Measurements from ENCODE around the gene E2F4. TPM values are rescaled to one million over a fixed set of nuclear protein-coding genes. Genes with fewer than 3 reads are reported as not detected.

E2F4 gene
- total and polyA plus RNA-seq, 2 donors (not counting 1 experiment from before 2014, with no cell fraction given), result 42.4 to 59.9 TPM

- Histone ChIP-seq H3K9ac (ENCODE audit: insufficient read depth, low read length) (no peak overlapping the region), H4K20me1 (ENCODE audit: control insufficient read depth, extremely low read depth, insufficient read depth, low read length) (no peaks in the 10 kb centered on the region), H3K27ac (ENCODE audit: insufficient read depth, low read length) (no peak overlapping the region), H3K4me2 (ENCODE audit: extremely low read depth, insufficient read depth, low read length) (no peak overlapping the region), H3K27me3 (ENCODE audit: control insufficient read depth, insufficient read depth, low read length) (no peaks in the 10 kb centered on the region), H3K4me3 (replicated peaks in 1 of 4; ENCODE audit: control extremely low read depth in 1 of 4, insufficient read depth in 1 of 4, low read depth in 3 of 4, low read length in 4 of 4) (no peak overlapping the region), H3K79me2 (ENCODE audit: control insufficient read depth, insufficient read depth, low read length) (peaks cover 34% of the 10 kb centered on the region), H3K36me3 (ENCODE audit: control insufficient read depth, insufficient read depth, low read length) (peaks cover 34% of the 10 kb centered on the region), H2AFZ (ENCODE audit: low read length) (no peak overlapping the region), H3K4me1 (ENCODE audit: control insufficient read depth, extremely low read depth, insufficient read depth, low read length) (peaks cover 36% of the 10 kb centered on the region), H3K9me3 (ENCODE audit: control insufficient read depth, insufficient read depth, low read depth, low read length) (no peaks in the 10 kb centered on the region)
- no peak for TF ChIP-seq CTCF (conservative IDR thresholded peaks at IDR 0.05 in 1 of 2, IDR thresholded peaks at IDR 0.05 in 1 of 2; ENCODE audit: low read depth in 1 of 2, low read length in 2 of 2)
- no peak for TF ChIP-seq EZH2 (IDR thresholded peaks at IDR 0.05; ENCODE audit: low read length, missing control alignments)
- DNase-seq (ENCODE audit: low read depth in 2 of 2), result no peak
Measured at GRCh38 chr16:67238806-67239470, 47.0 kb downstream of the E2F4 start.

GRCh38 chr16:67240506-67240905 is 48.6 kb downstream of the E2F4 start:
- Histone ChIP-seq H2AFZ (ENCODE audit: low read length) (no peak overlapping the region), H3K9me3 (ENCODE audit: control insufficient read depth, insufficient read depth, low read depth, low read length) (no peaks in the 10 kb centered on the region), H3K9ac (ENCODE audit: insufficient read depth, low read length) (peak overlapping the region; percentile 57), H3K27me3 (ENCODE audit: control insufficient read depth, insufficient read depth, low read length) (no peaks in the 10 kb centered on the region), H3K36me3 (ENCODE audit: control insufficient read depth, insufficient read depth, low read length) (peaks cover 30% of the 10 kb centered on the region), H3K4me3 (replicated peaks in 1 of 4; ENCODE audit: control extremely low read depth in 1 of 4, insufficient read depth in 1 of 4, low read depth in 3 of 4, low read length in 4 of 4) (no peak overlapping the region), H4K20me1 (ENCODE audit: control insufficient read depth, extremely low read depth, insufficient read depth, low read length) (no peaks in the 10 kb centered on the region), H3K4me1 (ENCODE audit: control insufficient read depth, extremely low read depth, insufficient read depth, low read length) (peaks cover 52% of the 10 kb centered on the region), H3K27ac (ENCODE audit: insufficient read depth, low read length) (peak overlapping the region; percentile 75), H3K4me2 (ENCODE audit: extremely low read depth, insufficient read depth, low read length) (peak overlapping the region; percentile 23), H3K79me2 (ENCODE audit: control insufficient read depth, insufficient read depth, low read length) (peaks cover 43% of the 10 kb centered on the region)
- TF ChIP-seq CTCF (conservative IDR thresholded peaks at IDR 0.05 in 1 of 2, IDR thresholded peaks at IDR 0.05 in 1 of 2; ENCODE audit: low read depth in 1 of 2, low read length in 2 of 2) (no peak), EZH2 (IDR thresholded peaks at IDR 0.05; ENCODE audit: low read length, missing control alignments) (no peak)
- peak in 1 of 2 donors; percentile 59 for DNase-seq (ENCODE audit: low read depth in 2 of 2)

- H3K9me3 ChIP-seq (ENCODE audit: control insufficient read depth, insufficient read depth, low read depth, low read length), result no peaks in the 10 kb centered on the region
- H3K4me3 ChIP-seq (replicated peaks in 1 of 4; ENCODE audit: control extremely low read depth in 1 of 4, insufficient read depth in 1 of 4, low read depth in 3 of 4, low read length in 4 of 4), result no peak overlapping the region
Measured at GRCh38 chr16:67241008-67241900, 49.3 kb downstream of the E2F4 start.

More at GRCh38 chr16:67241008-67241900, 49.3 kb downstream of the E2F4 start:
- Histone ChIP-seq H3K79me2 (ENCODE audit: control insufficient read depth, insufficient read depth, low read length) (peaks cover 43% of the 10 kb centered on the region), H3K4me2 (ENCODE audit: extremely low read depth, insufficient read depth, low read length) (peak overlapping the region; percentile 63), H3K27ac (ENCODE audit: insufficient read depth, low read length) (peak overlapping the region; percentile 75), H3K27me3 (ENCODE audit: control insufficient read depth, insufficient read depth, low read length) (no peaks in the 10 kb centered on the region), H2AFZ (ENCODE audit: low read length) (no peak overlapping the region), H3K4me1 (ENCODE audit: control insufficient read depth, extremely low read depth, insufficient read depth, low read length) (peaks cover 53% of the 10 kb centered on the region), H3K36me3 (ENCODE audit: control insufficient read depth, insufficient read depth, low read length) (peaks cover 23% of the 10 kb centered on the region), H3K9ac (ENCODE audit: insufficient read depth, low read length) (peak overlapping the region; percentile 36), H4K20me1 (ENCODE audit: control insufficient read depth, extremely low read depth, insufficient read depth, low read length) (no peaks in the 10 kb centered on the region)
- no peak for TF ChIP-seq EZH2 (IDR thresholded peaks at IDR 0.05; ENCODE audit: low read length, missing control alignments)
- TF ChIP-seq CTCF (conservative IDR thresholded peaks at IDR 0.05 in 1 of 2, IDR thresholded peaks at IDR 0.05 in 1 of 2; ENCODE audit: low read depth in 1 of 2, low read length in 2 of 2), result no peak
- peak; percentile 74 to 86 for DNase-seq (ENCODE audit: low read depth in 2 of 2)
